Gastrocnemius medialis (tissue), 4 donors: ENCODE data around the gene ZSCAN30. TPM values are rescaled to one million over a fixed set of nuclear protein-coding genes. Genes with fewer than 3 reads are reported as not detected.

Experiments
- ATAC-seq, 2 donors: fragments of 150-250 bp; one replicate each; pipeline ENCODE4 v1.9.1; 2016
- DNase-seq, 2 donors: peaks; one replicate each; pipeline ENCODE4 v3.0.0-alpha.2; 2019
- H3K27ac ChIP-seq, 4 donors: fragments of 200-600 bp; sonication (generic); 1 replicate in 1 of 4; 2 replicates in 3 of 4; pipeline ENCODE4 v1.5.1; 2016 to 2018; ENCODE audit warnings: mild to moderate bottlenecking in 2 of 4, moderate library complexity in 1 of 4
- H3K27me3 ChIP-seq, 3 donors: fragments of 200-600 bp; sonication (generic) in 2 of 3; 1 replicate in 1 of 3; 2 replicates in 2 of 3; pipeline versions ENCODE4 v1.5.1 to v1.6.0; 2016 to 2019; ENCODE audit warnings: mild to moderate bottlenecking in 1 of 3, moderate library complexity in 1 of 3
- H3K36me3 ChIP-seq, 2 donors: fragments of 200-600 bp; sonication (generic) in 1 of 2; one replicate each; pipeline ENCODE4 v1.5.1; 2017 to 2018
- H3K4me1 ChIP-seq, 2 donors: fragments of 200-600 bp; sonication (generic) in 1 of 2; one replicate each; pipeline ENCODE4 v1.5.1; 2016 to 2017; ENCODE audit warnings: mild to moderate bottlenecking in 2 of 2
- H3K4me3 ChIP-seq, 4 donors: fragments of 200-600 bp; sonication (generic) in 3 of 4; 1 replicate in 1 of 4; 2 replicates in 3 of 4; pipeline ENCODE4 v1.5.1; 2016 to 2019; ENCODE audit warnings: mild to moderate bottlenecking in 2 of 4
- H3K9me3 ChIP-seq, 3 donors: fragments of 200-600 bp; sonication (generic) in 2 of 3; 1 replicate in 1 of 3; 2 replicates in 2 of 3; pipeline ENCODE4 v1.5.1; 2016 to 2019
- CTCF ChIP-seq, 5 experiments: fragments of 450-650 bp in 3 of 5; fragments of 200-600 bp in 2 of 5; sonication (generic) in 2 of 5; IDR thresholded peaks in 4 of 5; conservative IDR thresholded peaks in 1 of 5; 1 replicate in 4 of 5; 2 replicates in 1 of 5; pipeline ENCODE4 v1.5.1; 2016 to 2019; ENCODE audit warnings: antibody characterized with exemption in 5 of 5, mild to moderate bottlenecking in 3 of 5, moderate library complexity in 3 of 5
- POLR2A ChIP-seq, 2 donors: fragments of 450-650 bp; IDR thresholded peaks; one replicate each; pipeline ENCODE4 v1.6.1; 2017; ENCODE audit warnings: antibody characterized with exemption in 2 of 2, mild to moderate bottlenecking in 2 of 2, moderate library complexity in 2 of 2
- in situ Hi-C, 4 donors: fragments of 200-750 bp; cut with MboI; loops; one replicate each; pipeline versions ENCODE4 v1.15.0 to v1.8.0; 2017; ENCODE audit warnings: low sequenced_read_pairs in 4 of 4
- intact Hi-C: fragments of 100-400 bp; cut with DNase I; formaldehyde crosslinking; loops from one replicate; pipeline ENCODE4 v1.15.1; 2023; ENCODE audit warnings: low total_unique reads
- total RNA-seq, 4 donors: library from RNA; depleted of rRNA; stranded (reverse); fragments of >200 nt; gene quantifications; one replicate each; pipeline versions ENCODE4 v1.1.0 to v1.2.3, GENCODE V29; 2016

The ZSCAN30 gene
- total RNA-seq, 4 donors from 2014 or later = 4.6 to 34.6 (median 8.2) TPM

GRCh38 chr18:35324926-35325655, 35.1 kb upstream of the ZSCAN30 start:
- no peaks in the 10 kb centered on the region for H3K27me3 ChIP-seq
- no peaks in the 10 kb centered on the region for H3K36me3 ChIP-seq
- H3K4me1 ChIP-seq = no peaks in the 10 kb centered on the region
- H3K9me3 ChIP-seq = no peaks in the 10 kb centered on the region
- ATAC-seq (no peak), DNase-seq (no peak)
- no peak overlapping the region for H3K4me3 ChIP-seq
- no peak for TF ChIP-seq POLR2A (IDR thresholded peaks at IDR 0.05)
- TF ChIP-seq CTCF (IDR thresholded peaks at IDR 0.05 in 4 of 5, conservative IDR thresholded peaks at IDR 0.05 in 1 of 5) = no peak
- in situ Hi-C loops (no loop called here), intact Hi-C loops (no loop called here)
- H3K27ac ChIP-seq = no peak overlapping the region

- no peak for ATAC-seq
- in situ Hi-C loops = no loop called here
- DNase-seq = no peak
- intact Hi-C loops = no loop called here
- no peaks in the 10 kb centered on the region for H3K9me3 ChIP-seq
- no peaks in the 10 kb centered on the region for H3K4me1 ChIP-seq
- TF ChIP-seq POLR2A (IDR thresholded peaks at IDR 0.05) = no peak
- H3K27ac ChIP-seq = no peak overlapping the region
- no peak overlapping the region for H3K4me3 ChIP-seq
- H3K36me3 ChIP-seq = no peaks in the 10 kb centered on the region
- H3K27me3 ChIP-seq = no peaks in the 10 kb centered on the region
Measured at GRCh38 chr18:35322486-35323458, 32.7 kb upstream of the ZSCAN30 start.

DNA sequence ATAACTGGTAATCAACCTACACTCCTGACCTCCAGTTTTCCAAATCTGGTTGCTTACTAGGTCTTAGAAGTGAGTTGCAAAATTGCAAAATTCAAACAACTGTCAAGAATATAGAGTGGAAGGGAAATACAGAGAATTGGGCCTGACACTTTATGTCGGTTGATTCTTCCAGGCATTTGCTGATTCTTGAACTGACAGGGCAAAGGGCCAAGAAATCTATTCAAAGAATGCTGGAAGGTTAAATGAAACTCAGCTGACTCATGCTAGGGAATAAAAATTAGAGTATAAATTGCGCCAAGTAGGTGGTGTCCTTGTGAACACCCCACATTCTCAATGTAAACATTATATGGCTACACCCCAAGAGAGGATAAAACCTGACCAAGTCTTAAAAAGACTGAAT, 21.5 kb upstream of the ZSCAN30 start:
- ATAC-seq (no peak), DNase-seq (no peak)
- peaks cover 6 to 33% (median 14%) of the 10 kb centered on the region in 3 donors for H3K9me3 ChIP-seq
- no peak overlapping the region for H3K4me3 ChIP-seq
- peaks cover 9 to 18% of the 10 kb centered on the region in 2 donors for H3K36me3 ChIP-seq
- intact Hi-C loops = no loop called here
- no peaks in the 10 kb centered on the region for H3K27me3 ChIP-seq
- H3K27ac ChIP-seq = no peak overlapping the region
- in situ Hi-C loops = no loop called here
- H3K4me1 ChIP-seq = peaks cover 5 to 10% of the 10 kb centered on the region in 2 donors
- TF ChIP-seq CTCF (IDR thresholded peaks at IDR 0.05 in 4 of 5, conservative IDR thresholded peaks at IDR 0.05 in 1 of 5) (no peak), POLR2A (IDR thresholded peaks at IDR 0.05) (no peak)

DNA sequence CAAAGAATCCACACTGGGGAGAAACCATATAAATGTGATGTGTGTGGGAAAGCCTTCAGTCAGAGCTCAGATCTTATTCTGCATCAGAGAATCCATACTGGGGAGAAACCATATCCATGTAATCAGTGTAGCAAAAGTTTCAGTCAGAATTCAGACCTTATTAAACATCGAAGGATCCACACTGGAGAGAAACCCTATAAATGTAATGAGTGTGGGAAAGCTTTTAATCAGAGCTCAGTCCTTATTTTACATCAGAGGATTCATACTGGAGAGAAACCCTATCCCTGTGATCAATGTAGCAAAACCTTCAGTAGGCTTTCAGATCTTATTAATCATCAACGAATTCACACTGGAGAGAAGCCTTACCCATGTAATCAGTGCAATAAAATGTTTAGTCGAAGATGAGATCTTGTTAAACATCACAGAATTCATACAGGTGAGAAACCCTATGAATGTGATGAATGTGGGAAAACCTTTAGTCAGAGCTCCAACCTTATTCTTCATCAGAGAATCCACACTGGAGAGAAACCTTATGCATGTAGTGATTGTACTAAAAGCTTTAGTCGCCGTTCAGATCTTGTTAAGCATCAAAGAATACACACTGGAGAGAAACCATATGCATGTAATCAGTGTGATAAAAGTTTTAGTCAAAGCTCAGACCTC, 16.7 kb upstream of the ZSCAN30 start:
- Histone ChIP-seq H3K36me3 (peaks cover 14 to 55% of the 10 kb centered on the region in 2 donors), H3K4me1 (peaks cover 0 to 5% of the 10 kb centered on the region in 2 donors), H3K27ac (no peak overlapping the region), H3K27me3 (no peaks in the 10 kb centered on the region), H3K9me3 (peaks cover 8 to 59% (median 18%) of the 10 kb centered on the region in 3 donors), H3K4me3 (peak overlapping the region in 1 of 4 donors; percentile 3)
- TF ChIP-seq POLR2A (IDR thresholded peaks at IDR 0.05) = no peak
- TF ChIP-seq CTCF (IDR thresholded peaks at IDR 0.05 in 4 of 5, conservative IDR thresholded peaks at IDR 0.05 in 1 of 5) = no peak
- DNase-seq = no peak
- in situ Hi-C loops (no loop called here), intact Hi-C loops (no loop called here)
- no peak for ATAC-seq
